Endodermal cell (in vitro differentiated cells): Measurements from ENCODE around the gene FOS. TPM values are rescaled to one million over a fixed set of nuclear protein-coding genes. Genes with fewer than 3 reads are reported as not detected.
A peak's percentile ranks its signal among the peaks of the same experiment; 100 is the strongest.

Experiments
- DNase-seq: peaks from one replicate; pipeline ENCODE4 v3.0.0-alpha.2; 2017
- H3K27ac ChIP-seq: 2 replicates; pipeline ENCODE4 v1.5.1; 2013; ENCODE audit warnings: mild to moderate bottlenecking, low read depth, low read length, moderate library complexity
- H3K27me3 ChIP-seq: 2 replicates; pipeline ENCODE4 v1.6.1; 2013; ENCODE audit warnings: mild to moderate bottlenecking, low read length, moderate library complexity; ENCODE audit not compliant: insufficient read depth, control insufficient read depth, poor library complexity, severe bottlenecking
- H3K36me3 ChIP-seq: 2 replicates; pipeline ENCODE4 v1.7.0; 2013; ENCODE audit warnings: mild to moderate bottlenecking, low read length, moderate library complexity; ENCODE audit not compliant: control insufficient read depth, insufficient read depth
- H3K4me1 ChIP-seq: one replicate; pipeline ENCODE4 v1.7.0; 2013; ENCODE audit warnings: low read length; ENCODE audit not compliant: control insufficient read depth, insufficient read depth
- H3K4me3 ChIP-seq: 2 replicates; pipeline ENCODE4 v1.5.1; 2013; ENCODE audit warnings: mild to moderate bottlenecking, low read length, moderate library complexity
- H3K9ac ChIP-seq: 2 replicates; pipeline ENCODE4 v1.6.1; 2013; ENCODE audit warnings: mild to moderate bottlenecking, low read length, moderate library complexity; ENCODE audit not compliant: poor library complexity, severe bottlenecking; ENCODE audit errors: extremely low read depth
- H3K9me3 ChIP-seq: 2 replicates; pipeline ENCODE4 v1.6.1; 2013; ENCODE audit warnings: mild to moderate bottlenecking, low read length, moderate library complexity; ENCODE audit not compliant: control insufficient read depth
- H3K27ac Mint-ChIP-seq: 2 replicates; pipeline ENCODE4 v1.8.0; 2020; ENCODE audit warnings: mixed read lengths
- H3K27me3 Mint-ChIP-seq: 2 replicates; pipeline ENCODE4 v1.8.0; 2021; ENCODE audit warnings: mild to moderate bottlenecking, mixed read lengths; ENCODE audit not compliant: insufficient read depth
- H3K36me3 Mint-ChIP-seq: 2 replicates; pipeline ENCODE4 v1.8.0; 2020; ENCODE audit warnings: low read depth, mixed read lengths
- H3K4me1 Mint-ChIP-seq: 2 replicates; pipeline ENCODE4 v1.8.0; 2020; ENCODE audit warnings: mixed read lengths
- H3K4me3 Mint-ChIP-seq: 2 replicates; pipeline ENCODE4 v1.8.0; 2020; ENCODE audit warnings: mild to moderate bottlenecking, moderate library complexity, mixed read lengths
- H3K9me3 Mint-ChIP-seq: 2 replicates; pipeline ENCODE4 v1.8.0; 2020; ENCODE audit warnings: mild to moderate bottlenecking, mixed read lengths
- CTCF ChIP-seq: fragments of 200-600 bp; sonication (generic); conservative IDR thresholded peaks from 2 replicates; pipeline ENCODE4 v1.5.0; 2021; ENCODE audit warnings: antibody characterized with exemption, mild to moderate bottlenecking
- WGBS, 2 experiments: methylation state at CpG; one replicate each; pipeline versions ENCODE4 v1.1.5 to v1.1.7; 2013; ENCODE audit warnings: missing lambda C conversion rate in 2 of 2, mixed read lengths in 1 of 2; ENCODE audit not compliant: insufficient coverage in 1 of 2, insufficient read length in 1 of 2; 5-methylcytosine and 5-hydroxymethylcytosine counted together
- total RNA-seq, 2 donors: library from RNA; stranded (reverse); fragmentation: NEBNext Ultra II Directional in 1 of 2; extraction: Animal tissue kit (Norgen Biotek cat#: 25700) in 1 of 2; gene quantifications; 2 replicates in 1 of 2; 3 replicates in 1 of 2; pipeline ENCODE4 v1.2.1, GENCODE V29; 2021

FOS gene
- total RNA-seq, 2 donors from 2014 or later: 10.3 to 14.0 TPM

DNA sequence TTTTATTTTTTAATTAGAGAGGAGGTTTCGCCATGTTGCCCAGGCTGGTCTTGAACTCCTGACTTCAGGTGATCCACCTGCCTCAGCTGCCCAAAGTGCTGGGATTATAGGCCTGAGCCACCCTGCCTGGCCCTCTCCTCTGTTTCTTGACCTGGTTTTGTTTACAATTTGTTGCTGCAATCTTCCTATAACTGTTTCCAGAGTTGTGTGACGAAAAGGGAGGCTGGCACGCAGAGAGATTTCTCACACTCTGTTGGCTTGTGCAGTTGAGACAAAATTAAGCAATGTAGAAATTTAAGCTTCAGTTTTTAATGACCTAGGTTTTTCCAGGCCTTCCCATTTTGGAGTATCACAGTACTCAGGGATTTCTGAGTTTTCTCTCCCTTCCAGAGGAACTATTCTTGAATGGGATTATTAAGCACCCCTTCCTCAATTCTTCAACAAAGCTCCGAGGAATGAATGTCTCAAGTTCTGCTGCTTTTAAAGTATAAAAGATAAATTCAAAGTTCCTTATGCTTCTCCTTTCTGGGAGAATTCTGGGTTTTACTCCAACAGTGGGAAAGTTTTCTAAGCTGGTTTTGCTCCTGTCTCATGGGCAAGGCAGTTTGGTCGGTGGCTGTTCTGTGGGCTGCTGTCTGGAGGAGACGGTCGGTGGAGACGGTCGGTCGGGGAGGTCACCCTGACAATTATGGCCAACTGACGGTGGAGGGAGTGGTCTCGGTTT lies 20.4 kb upstream of the FOS start:
- peak overlapping the region; percentile 81 for H3K4me3 ChIP-seq
- H3K9me3 ChIP-seq: no peaks in the 10 kb centered on the region
- H3K4me3 Mint-ChIP-seq: peak overlapping the region; percentile 73
- TF ChIP-seq CTCF: no peak
- no peaks in the 10 kb centered on the region for H3K36me3 Mint-ChIP-seq
- peaks cover 30% of the 10 kb centered on the region for H3K4me1 Mint-ChIP-seq
- no peaks in the 10 kb centered on the region for H3K4me1 ChIP-seq
- no peak for DNase-seq
- H3K9me3 Mint-ChIP-seq: no peaks in the 10 kb centered on the region
- H3K27ac ChIP-seq: peak overlapping the region; percentile 95
- peak overlapping the region; percentile 99 for H3K27ac Mint-ChIP-seq
- H3K27me3 Mint-ChIP-seq: no peaks in the 10 kb centered on the region
- 38 to 51% methylated on average over 6 to 12 of the region's 12 CpGs for WGBS, 2 experiments
- peak overlapping the region; percentile 91 for H3K9ac ChIP-seq
- no peaks in the 10 kb centered on the region for H3K36me3 ChIP-seq
- no peaks in the 10 kb centered on the region for H3K27me3 ChIP-seq

DNA sequence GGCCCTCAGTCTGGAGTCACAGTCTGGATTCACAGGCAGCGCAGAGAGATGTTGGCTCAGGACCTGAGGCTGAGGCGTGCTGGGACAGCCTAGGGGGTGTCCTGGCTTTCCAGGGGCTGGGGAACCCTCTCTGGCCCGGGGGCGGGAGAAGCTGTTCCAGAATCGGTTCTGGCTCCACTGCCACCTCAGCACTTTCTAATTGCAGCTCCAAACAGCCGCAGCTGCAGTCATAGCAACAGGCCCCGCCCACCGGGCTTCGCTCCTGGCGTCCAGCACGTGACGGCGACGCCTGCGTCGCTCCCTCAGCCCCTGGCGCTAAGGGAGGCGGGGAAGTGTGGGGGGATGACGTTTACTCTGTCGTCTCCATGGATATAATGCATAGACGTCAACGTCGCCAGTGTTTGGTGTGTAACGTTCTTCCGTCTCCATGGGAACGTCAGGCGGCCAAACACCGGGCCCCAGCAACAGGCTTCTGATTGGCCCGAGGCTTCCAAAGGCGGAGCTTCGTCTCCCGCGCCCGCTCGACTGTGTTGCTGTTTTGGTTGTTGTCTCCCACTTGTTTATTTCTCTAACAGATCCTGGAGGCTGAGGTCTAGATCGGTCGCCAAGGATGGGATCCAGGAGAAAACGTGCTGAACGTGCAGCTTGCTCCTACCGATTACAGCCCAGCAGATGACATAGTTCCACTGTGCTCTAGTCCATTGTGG lies 19.7 kb upstream of the FOS start:
- Histone ChIP-seq H3K9me3 (no peaks in the 10 kb centered on the region), H3K36me3 (no peaks in the 10 kb centered on the region), H3K27me3 (no peaks in the 10 kb centered on the region), H3K4me1 (no peaks in the 10 kb centered on the region), H3K9ac (peak overlapping the region; percentile 91), H3K4me3 (peak overlapping the region; percentile 81), H3K27ac (peak overlapping the region; percentile 96)
- no peaks in the 10 kb centered on the region for H3K27me3 Mint-ChIP-seq
- peak overlapping the region; percentile 73 for H3K4me3 Mint-ChIP-seq
- 0 to 2% methylated on average over 25 to 40 of the region's 40 CpGs for WGBS, 2 experiments
- no peaks in the 10 kb centered on the region for H3K9me3 Mint-ChIP-seq
- DNase-seq: peak; percentile 99
- no peak for TF ChIP-seq CTCF
- peak overlapping the region; percentile 99 for H3K27ac Mint-ChIP-seq
- H3K4me1 Mint-ChIP-seq: peaks cover 30% of the 10 kb centered on the region
- no peaks in the 10 kb centered on the region for H3K36me3 Mint-ChIP-seq

DNA sequence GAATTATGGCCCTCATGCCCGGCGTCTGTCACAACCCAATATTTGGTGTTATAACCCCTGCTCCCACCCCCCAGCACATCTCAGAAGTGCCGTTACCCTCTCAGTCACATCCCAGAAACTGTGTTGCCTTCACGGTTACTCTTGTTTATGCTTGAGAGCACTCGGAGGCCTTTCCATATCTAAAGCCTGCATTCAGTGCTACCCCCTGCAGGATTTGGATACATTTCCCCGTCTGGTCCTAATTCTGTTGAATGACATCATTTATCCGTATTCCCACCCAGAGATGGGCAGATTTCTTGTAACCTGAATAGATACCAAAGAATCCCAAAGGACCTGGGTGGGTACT lies 19.1 kb upstream of the FOS start:
- Histone ChIP-seq H3K4me1 (no peaks in the 10 kb centered on the region), H3K4me3 (peak overlapping the region; percentile 81), H3K27me3 (no peaks in the 10 kb centered on the region), H3K27ac (peak overlapping the region; percentile 96), H3K9ac (peak overlapping the region; percentile 91), H3K36me3 (no peaks in the 10 kb centered on the region), H3K9me3 (no peaks in the 10 kb centered on the region)
- H3K4me1 Mint-ChIP-seq: peaks cover 29% of the 10 kb centered on the region
- peak; percentile 32 for TF ChIP-seq CTCF
- peak overlapping the region; percentile 99 for H3K27ac Mint-ChIP-seq
- WGBS, 2 experiments: 23% methylated on average over 6 to 7 of the region's 7 CpGs
- no peaks in the 10 kb centered on the region for H3K27me3 Mint-ChIP-seq
- DNase-seq: no peak
- H3K9me3 Mint-ChIP-seq: no peaks in the 10 kb centered on the region
- no peaks in the 10 kb centered on the region for H3K36me3 Mint-ChIP-seq
- H3K4me3 Mint-ChIP-seq: peak overlapping the region; percentile 73
